Muscle layer of duodenum (tissue), 2 donors: ENCODE data around the gene C3orf22.

Source experiments
- H3K27ac ChIP-seq: one replicate; pipeline ENCODE4 v1.7.0; 2013; ENCODE audit warnings: mild to moderate bottlenecking, low read length
- H3K27me3 ChIP-seq: one replicate; pipeline ENCODE4 v1.7.0; 2013; ENCODE audit warnings: low read depth, mild to moderate bottlenecking, control low read depth, low read length
- H3K36me3 ChIP-seq, 2 donors: one replicate each; pipeline ENCODE4 v1.7.0; 2013; ENCODE audit warnings: low read length in 2 of 2, control low read depth in 1 of 2, mild to moderate bottlenecking in 1 of 2; ENCODE audit not compliant: insufficient read depth in 2 of 2, control insufficient read depth in 1 of 2
- H3K4me1 ChIP-seq, 2 donors: one replicate each; pipeline ENCODE4 v1.7.0; 2013; ENCODE audit warnings: low read length in 2 of 2, mild to moderate bottlenecking in 2 of 2, control low read depth in 1 of 2, moderate library complexity in 1 of 2; ENCODE audit not compliant: insufficient read depth in 2 of 2, control insufficient read depth in 1 of 2
- H3K4me3 ChIP-seq, 2 donors: one replicate each; pipeline ENCODE4 v1.7.0; 2013; ENCODE audit warnings: low read length in 2 of 2, low read depth in 1 of 2, mild to moderate bottlenecking in 1 of 2
- H3K9me3 ChIP-seq, 2 donors: one replicate each; pipeline ENCODE4 v1.7.0; 2013; ENCODE audit warnings: low read length in 2 of 2, control low read depth in 1 of 2, mild to moderate bottlenecking in 1 of 2; ENCODE audit not compliant: control insufficient read depth in 1 of 2
- donor health status: healthy.

Gene C3orf22

DNA sequence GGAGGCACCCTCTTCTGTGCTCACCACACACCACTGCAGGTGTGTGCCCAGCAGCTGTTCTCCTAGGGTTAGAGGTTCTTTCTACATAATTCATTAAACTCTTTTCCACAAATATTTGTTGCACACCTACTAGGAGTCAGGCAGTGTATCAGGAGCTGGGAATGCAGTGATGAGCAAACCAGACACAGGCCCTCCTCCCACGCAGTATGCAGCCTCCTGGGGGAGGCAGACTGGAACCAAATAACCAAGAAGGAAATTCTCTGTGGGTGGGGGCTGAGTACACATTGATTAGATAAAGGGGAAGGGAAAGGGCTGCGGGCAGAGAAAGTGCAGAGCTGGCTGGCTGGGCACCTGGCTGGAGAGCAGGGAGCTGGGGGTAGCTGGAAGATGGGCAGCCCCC, 18.5 kb upstream of the C3orf22 start:
- Histone ChIP-seq H3K4me1 (no peaks in the 10 kb centered on the region), H3K27me3 (no peaks in the 10 kb centered on the region), H3K27ac (no peak overlapping the region), H3K9me3 (peaks cover 0 to 2% of the 10 kb centered on the region in 2 donors), H3K36me3 (no peaks in the 10 kb centered on the region), H3K4me3 (no peak overlapping the region)

GRCh38 chr3:126573492-126574117, 14.9 kb upstream of the C3orf22 start:
- H3K27ac ChIP-seq = no peak overlapping the region

DNA sequence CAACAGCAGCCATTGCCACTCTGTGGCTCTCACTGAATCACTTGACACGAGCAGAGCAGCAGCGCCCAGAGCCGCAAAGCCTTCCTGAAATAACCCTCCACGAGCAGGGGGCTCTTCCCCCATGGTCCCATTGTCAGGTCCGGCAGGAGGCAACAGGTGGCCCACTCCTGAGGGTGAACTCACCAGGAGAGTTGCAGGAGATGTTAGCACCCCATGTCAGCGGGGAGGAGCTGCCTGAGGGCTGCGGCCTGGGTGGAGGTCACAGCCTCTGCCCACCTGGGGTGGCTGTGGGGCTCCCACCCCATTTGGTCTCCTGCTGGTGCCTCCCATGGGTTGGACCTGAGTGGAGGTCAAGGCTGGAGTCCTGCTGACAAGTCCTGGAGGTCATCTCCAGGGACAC, 12.3 kb upstream of the C3orf22 start:
- Histone ChIP-seq H3K27ac (no peak overlapping the region), H3K4me3 (no peak overlapping the region), H3K36me3 (no peaks in the 10 kb centered on the region), H3K27me3 (no peaks in the 10 kb centered on the region), H3K9me3 (no peaks in the 10 kb centered on the region), H3K4me1 (no peaks in the 10 kb centered on the region)

More at GRCh38 chr3:126573492-126574117, 14.9 kb upstream of the C3orf22 start:
- no peaks in the 10 kb centered on the region for H3K4me1 ChIP-seq
- H3K27me3 ChIP-seq = no peaks in the 10 kb centered on the region
- no peaks in the 10 kb centered on the region for H3K9me3 ChIP-seq
- no peak overlapping the region for H3K4me3 ChIP-seq
- H3K36me3 ChIP-seq = no peaks in the 10 kb centered on the region

DNA sequence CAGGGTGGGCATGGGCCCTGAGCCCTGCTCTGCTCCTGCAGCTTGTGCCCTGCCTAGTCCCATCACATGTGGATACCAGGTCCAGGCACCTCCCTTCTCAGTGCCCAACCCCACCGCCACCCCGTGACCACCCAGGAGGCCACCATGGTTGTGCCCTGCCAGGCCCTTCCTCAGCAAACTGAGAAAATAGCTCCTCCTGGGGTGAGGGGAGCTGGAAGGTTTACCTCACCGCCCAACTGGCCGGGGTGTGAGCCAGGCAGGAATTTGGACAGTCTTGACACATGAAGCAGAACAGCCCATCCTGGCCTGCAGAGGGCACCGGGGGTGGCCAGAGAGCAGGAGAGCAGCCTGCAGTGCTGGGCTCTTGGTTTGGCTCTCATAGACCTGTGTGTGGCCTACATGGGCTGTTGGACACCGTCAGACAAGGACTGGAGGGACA, 11.4 kb upstream of the C3orf22 start:
- no peaks in the 10 kb centered on the region for H3K4me1 ChIP-seq
- H3K36me3 ChIP-seq = no peaks in the 10 kb centered on the region
- no peaks in the 10 kb centered on the region for H3K9me3 ChIP-seq
- no peaks in the 10 kb centered on the region for H3K27me3 ChIP-seq
- no peak overlapping the region for H3K27ac ChIP-seq
- no peak overlapping the region for H3K4me3 ChIP-seq

DNA sequence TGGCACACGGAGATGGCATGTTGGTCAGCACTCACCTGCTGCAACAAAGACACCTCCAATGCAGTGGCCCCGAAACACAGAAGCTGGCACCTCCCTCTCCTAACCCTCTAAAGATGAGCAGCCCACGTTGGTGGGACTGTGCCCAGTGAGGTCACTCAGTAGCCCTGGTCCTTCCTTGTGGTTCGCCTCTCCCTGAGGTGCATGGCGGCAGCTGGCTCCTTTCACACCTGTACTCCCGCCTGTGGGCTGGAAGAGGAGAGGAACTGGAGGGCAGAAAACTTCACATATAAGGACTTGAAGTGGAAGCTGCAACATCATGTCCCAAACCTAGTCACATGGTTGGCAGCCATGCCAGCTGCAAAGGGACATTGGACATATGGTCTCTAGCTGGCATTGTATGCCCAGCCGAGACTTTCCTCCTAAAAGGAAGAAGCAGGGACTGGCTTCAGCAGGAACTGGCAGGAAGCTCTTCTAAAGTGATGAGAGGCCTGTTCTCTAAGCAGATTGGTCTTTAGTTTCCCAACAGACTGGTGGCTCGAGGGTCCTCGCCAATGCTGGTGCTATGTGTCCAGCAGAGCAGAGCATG, 10.8 kb upstream of the C3orf22 start:
- Histone ChIP-seq H3K9me3 (no peaks in the 10 kb centered on the region), H3K27me3 (no peaks in the 10 kb centered on the region), H3K36me3 (no peaks in the 10 kb centered on the region), H3K27ac (no peak overlapping the region), H3K4me3 (no peak overlapping the region), H3K4me1 (no peaks in the 10 kb centered on the region)

DNA sequence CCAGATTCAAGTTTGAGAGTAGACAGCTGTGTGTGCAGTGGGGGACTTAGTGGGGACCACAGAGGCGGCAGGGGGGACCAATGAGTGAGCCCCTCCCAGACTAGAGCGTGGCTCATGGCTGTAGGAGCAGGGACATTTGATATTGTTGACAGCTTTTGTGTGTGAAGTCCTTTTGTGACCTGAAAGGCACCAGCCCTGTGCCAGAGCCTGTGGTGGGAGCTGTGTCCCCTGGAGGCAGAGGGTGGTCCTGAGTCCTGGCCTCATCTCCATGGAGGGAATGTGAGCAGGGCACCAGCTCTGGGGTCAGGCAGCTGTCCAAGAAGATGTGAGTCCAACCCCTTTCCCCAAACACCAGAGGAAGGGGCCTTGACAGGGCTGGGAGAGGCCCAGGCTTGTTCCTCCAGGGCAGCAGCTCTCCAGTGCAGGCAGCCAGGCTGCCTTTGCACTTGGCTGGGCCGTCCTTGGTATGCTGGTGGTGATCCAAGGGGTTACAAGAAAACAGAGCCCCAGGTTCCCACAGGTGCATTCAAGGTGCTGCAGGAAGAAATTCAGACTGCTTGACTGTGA, 10.1 kb upstream of the C3orf22 start:
- H3K4me3 ChIP-seq = no peak overlapping the region
- H3K27ac ChIP-seq = no peak overlapping the region
- H3K4me1 ChIP-seq = no peaks in the 10 kb centered on the region
- H3K27me3 ChIP-seq = no peaks in the 10 kb centered on the region
- H3K36me3 ChIP-seq = no peaks in the 10 kb centered on the region
- no peaks in the 10 kb centered on the region for H3K9me3 ChIP-seq

DNA sequence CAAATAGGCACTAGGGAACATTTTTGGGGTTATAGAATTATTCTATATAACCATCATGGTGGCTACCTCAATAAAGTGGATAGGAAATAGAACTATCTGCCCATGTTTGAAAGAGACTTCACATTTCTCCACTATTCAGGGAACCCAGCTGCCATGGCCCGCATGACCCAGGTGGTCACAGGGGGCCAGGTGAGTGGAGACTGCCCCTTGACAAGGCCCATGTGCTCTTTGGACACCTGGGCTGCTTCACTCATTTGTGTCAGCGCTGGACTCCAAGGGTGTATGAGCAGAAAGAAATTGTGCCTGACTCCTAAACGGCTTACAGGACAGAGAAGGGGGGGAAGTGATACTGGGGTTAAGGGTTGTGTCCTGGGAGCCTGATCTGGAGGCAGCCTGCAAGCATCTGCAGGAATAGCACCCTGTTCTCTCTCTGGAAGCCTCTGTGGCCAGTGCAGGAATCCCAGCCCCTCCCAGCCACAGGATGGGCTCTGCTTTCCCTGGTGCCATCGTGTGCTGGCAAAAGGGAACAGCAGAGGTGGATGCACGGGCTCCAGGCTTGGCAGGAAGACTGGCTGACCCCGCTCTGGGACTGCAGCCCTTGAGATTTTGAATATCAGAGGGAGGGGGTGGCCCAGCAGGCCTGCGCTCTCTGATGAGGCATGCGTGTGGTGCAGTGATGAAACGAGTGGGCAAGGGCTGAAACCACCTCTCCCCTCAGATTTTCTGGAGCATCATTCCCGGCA, 9.1 kb upstream of the C3orf22 start:
- Histone ChIP-seq H3K27me3 (no peaks in the 10 kb centered on the region), H3K9me3 (no peaks in the 10 kb centered on the region), H3K4me3 (no peak overlapping the region), H3K27ac (no peak overlapping the region), H3K4me1 (no peaks in the 10 kb centered on the region), H3K36me3 (no peaks in the 10 kb centered on the region)

- Histone ChIP-seq H3K4me3 (no peak overlapping the region), H3K36me3 (no peaks in the 10 kb centered on the region), H3K9me3 (peaks cover 4 to 5% of the 10 kb centered on the region in 2 donors), H3K27ac (no peak overlapping the region), H3K27me3 (no peaks in the 10 kb centered on the region), H3K4me1 (no peaks in the 10 kb centered on the region)
Observed at GRCh38 chr3:126562737-126563276, 4.1 kb upstream of the C3orf22 start.

DNA sequence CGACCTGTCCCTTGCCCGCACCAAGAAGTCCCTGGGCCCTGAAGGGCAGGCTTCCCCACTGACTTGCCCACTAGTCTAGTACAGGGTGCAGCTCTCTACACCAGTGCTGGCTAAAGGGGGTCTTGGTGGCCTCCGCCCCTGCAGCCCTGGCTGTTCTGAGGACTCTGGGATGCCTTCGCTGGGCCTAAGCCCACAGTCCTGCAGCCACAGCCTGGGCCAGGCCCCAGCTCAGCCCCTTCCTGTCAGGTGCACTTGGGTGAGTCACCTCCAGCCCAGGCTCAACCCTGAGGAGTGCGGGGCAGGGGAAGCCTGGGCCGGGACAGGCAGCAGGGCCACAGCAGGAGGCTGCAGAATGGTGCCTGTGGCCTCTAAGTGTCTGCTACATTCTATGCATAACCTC, 971 bp downstream of the C3orf22 start:
- no peaks in the 10 kb centered on the region for H3K4me1 ChIP-seq
- H3K36me3 ChIP-seq = no peaks in the 10 kb centered on the region
- H3K27me3 ChIP-seq = no peaks in the 10 kb centered on the region
- H3K27ac ChIP-seq = no peak overlapping the region
- H3K4me3 ChIP-seq = no peak overlapping the region
- peaks cover 4% of the 10 kb centered on the region in 2 donors for H3K9me3 ChIP-seq

DNA sequence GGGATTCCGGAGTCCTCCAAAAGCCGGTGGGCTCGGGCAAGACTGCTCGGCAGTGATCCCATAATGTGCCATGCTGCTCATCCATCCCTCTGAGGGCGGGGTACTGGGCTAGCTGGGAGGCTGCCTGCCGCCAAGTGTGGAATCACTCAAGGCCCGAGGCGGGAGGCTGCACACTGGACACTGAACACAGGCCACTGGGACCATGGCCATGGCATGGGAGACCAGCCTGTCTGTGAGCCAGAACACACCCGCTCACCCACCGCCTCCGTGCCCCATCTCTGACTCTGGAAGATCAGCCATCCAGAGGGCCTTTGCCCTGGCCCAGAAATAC, 1.4 kb downstream of the C3orf22 start:
- no peak overlapping the region for H3K27ac ChIP-seq
- no peak overlapping the region for H3K4me3 ChIP-seq
- H3K4me1 ChIP-seq = no peaks in the 10 kb centered on the region
- H3K36me3 ChIP-seq = no peaks in the 10 kb centered on the region
- H3K27me3 ChIP-seq = no peaks in the 10 kb centered on the region
- peaks cover under 1 to 4% of the 10 kb centered on the region in 2 donors for H3K9me3 ChIP-seq

DNA sequence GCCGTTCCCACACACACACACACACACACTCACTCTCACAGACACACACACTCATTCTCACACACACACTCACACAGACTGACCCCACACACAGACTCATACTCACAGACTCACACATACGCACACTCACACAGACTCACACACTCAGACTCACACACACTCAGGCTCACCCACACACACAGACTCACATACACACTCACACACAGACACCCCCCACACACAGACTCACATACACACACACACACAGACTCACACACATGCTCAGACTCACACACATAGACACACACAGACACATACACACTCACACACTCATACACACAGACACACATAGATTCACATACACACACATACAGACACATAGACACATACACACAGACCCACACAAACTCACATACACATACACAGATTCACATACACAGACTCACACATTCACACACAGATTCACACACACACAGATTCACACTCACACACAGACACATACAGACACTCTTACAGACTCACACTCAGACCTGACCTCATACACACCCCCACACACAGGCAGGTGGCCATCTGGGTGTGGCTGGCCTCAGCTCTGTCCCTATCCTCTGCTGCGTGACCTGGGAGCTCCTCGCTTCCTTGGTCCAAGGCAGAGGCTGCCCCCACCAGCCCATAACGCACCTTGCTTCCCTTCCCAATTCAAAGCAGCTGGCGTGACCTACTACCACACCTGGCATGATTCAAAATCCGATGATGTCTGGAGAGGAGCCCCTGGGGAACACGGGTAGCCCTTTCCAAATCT, 1.9 kb downstream of the C3orf22 start:
- no peak overlapping the region for H3K4me3 ChIP-seq
- no peaks in the 10 kb centered on the region for H3K27me3 ChIP-seq
- peaks cover 0 to 2% of the 10 kb centered on the region in 2 donors for H3K9me3 ChIP-seq
- H3K36me3 ChIP-seq = no peaks in the 10 kb centered on the region
- no peaks in the 10 kb centered on the region for H3K4me1 ChIP-seq
- H3K27ac ChIP-seq = no peak overlapping the region
